Measurements from ENCODE around the gene KCTD4. TPM values are rescaled to one million over a fixed set of nuclear protein-coding genes. Genes with fewer than 3 reads are reported as not detected.
"Not testable (repeated sequence)": the region's sequence is repeated elsewhere in the genome, so short reads cannot be mapped to it uniquely, and the experiment has no call there.

Gene KCTD4
- polyA plus RNA-seq = 0.10 TPM
- long read RNA-seq, donor 1 = 0 reads
- long read RNA-seq, donor 2, partial matches to known transcripts = 53 of 79 reads
- long read RNA-seq, donor 2, other reads (novel, unspliced or antisense) = 26 of 79 reads
- long read RNA-seq, donor 3 = 0 reads
- long read RNA-seq, donor 4 = 0 reads
- long read RNA-seq, donor 5 = 0 reads
- long read RNA-seq, donor 6 = 0 reads
- long read RNA-seq, donor 7, partial matches to known transcripts = 42 of 54 reads
- long read RNA-seq, donor 7, other reads (novel, unspliced or antisense) = 11 of 54 reads
- long read RNA-seq, donor 8 = 0 reads
- long read RNA-seq, donor 9 = 0 reads
- long read RNA-seq, donor 10 = 0 reads
- long read RNA-seq, donor 11 = 0 reads

DNA sequence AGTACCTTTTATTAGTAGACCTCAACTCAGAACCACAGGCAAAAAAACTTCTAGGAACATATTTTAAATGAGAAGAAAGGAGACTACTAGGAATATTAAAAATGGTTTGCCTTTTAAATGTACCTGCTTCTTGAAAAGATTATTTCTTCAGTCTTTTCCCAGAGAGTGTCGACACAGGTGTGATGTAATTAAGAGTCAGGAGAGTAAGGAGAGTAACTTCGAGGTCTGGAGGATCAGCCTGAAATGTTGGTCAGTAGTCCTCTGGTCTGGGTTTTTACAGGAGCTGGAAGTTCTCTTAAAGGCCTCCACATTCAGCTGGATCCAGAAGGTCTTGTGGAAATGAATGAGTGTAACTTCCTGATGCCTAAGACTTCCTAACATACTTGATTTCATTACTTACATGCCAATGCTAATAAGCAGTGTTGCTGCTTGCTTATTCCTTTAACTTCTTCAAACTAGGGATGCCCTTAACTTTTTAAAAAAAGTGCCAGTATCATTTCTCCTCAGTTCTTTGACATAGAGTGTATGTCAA lies at the start of gene KCTD4:
TSS of gene KCTD4 (minus strand) at position 345 of the 532 bp plus-strand sequence. CDS start 6,478 bp downstream, outside the sequence.
- H3K4me3 ChIP-seq (ENCODE audit: low read length) = no peak within 1 kb of the TSS
- H3K4me1 ChIP-seq (ENCODE audit: control insufficient read depth, insufficient read depth, low read length) = no peaks in the 10 kb centered on the region
- DNase-seq = no peak
- H3K27me3 ChIP-seq (ENCODE audit: control insufficient read depth, insufficient read depth, low read length) = no peaks in the 10 kb centered on the region
- no CpG with 5 or more reads among the region's 2 CpGs for WGBS (ENCODE audit: insufficient coverage, low lambda C conversion rate)
- H3K27ac ChIP-seq (ENCODE audit: low read length) = no peak within 1 kb of the TSS
- no peaks in the 10 kb centered on the region for H3K9me3 ChIP-seq (ENCODE audit: control insufficient read depth, low read depth, low read length)
- no peaks in the 10 kb centered on the region for H3K36me3 ChIP-seq (ENCODE audit: control insufficient read depth, insufficient read depth, low read length)

DNA sequence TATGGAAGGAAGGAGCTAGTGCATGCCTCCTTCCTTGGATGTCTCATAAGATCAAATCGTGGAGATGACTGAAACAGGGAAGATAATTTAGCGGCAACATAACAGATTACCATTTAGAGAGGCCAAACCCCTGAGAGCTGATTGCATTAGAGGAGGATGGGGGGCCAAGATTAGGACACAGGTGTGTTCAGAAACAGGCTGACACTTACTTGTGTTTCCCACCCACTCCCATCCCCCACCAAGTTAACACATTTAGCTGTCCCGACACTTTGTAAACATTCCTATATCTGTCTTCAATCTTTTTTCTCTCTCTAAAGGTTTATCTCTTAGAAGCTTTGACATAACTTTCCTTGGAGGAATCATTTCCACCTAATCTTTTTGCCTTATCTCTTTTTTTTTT lies 48.8 kb upstream of the KCTD4 start:
- no peak for DNase-seq
- no peaks in the 10 kb centered on the region for H3K27me3 ChIP-seq (ENCODE audit: control insufficient read depth, insufficient read depth, low read length)
- peaks cover 3% of the 10 kb centered on the region for H3K36me3 ChIP-seq (ENCODE audit: control insufficient read depth, insufficient read depth, low read length)
- 25% methylated on average over 1 of the region's 3 CpGs for WGBS (ENCODE audit: insufficient coverage, low lambda C conversion rate)
- H3K4me1 ChIP-seq (ENCODE audit: control insufficient read depth, insufficient read depth, low read length) = no peaks in the 10 kb centered on the region
- H3K4me3 ChIP-seq (ENCODE audit: low read length) = no peak overlapping the region
- H3K27ac ChIP-seq (ENCODE audit: low read length) = no peak overlapping the region
- no peaks in the 10 kb centered on the region for H3K9me3 ChIP-seq (ENCODE audit: control insufficient read depth, low read depth, low read length)

DNA sequence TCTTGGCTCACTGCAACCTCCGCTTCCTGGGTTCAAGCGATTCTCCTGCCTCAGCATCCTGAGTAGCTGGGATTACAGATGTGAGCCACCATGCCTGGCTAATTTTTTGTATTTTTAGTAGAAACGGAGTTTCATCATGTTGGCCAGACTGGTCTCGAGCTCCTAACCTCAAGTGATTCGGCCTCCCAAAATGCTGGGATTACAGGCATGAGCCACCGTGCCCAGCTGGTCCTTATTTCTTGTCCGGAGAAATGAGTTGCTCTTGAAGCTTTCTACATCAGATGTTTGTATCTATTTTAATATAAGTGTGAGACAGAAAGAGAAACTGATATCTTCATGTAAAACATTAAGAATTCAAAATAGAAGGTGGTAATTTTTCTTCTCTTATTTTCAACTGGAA lies 43.9 kb upstream of the KCTD4 start:
- not testable (repeated sequence) for H3K36me3 ChIP-seq (ENCODE audit: control insufficient read depth, insufficient read depth, low read length); H3K9me3 ChIP-seq (ENCODE audit: control insufficient read depth, low read depth, low read length); DNase-seq; H3K4me1 ChIP-seq (ENCODE audit: control insufficient read depth, insufficient read depth, low read length); H3K27me3 ChIP-seq (ENCODE audit: control insufficient read depth, insufficient read depth, low read length); H3K27ac ChIP-seq (ENCODE audit: low read length); H3K4me3 ChIP-seq (ENCODE audit: low read length)
- no CpG with 5 or more reads among the region's 7 CpGs for WGBS (ENCODE audit: insufficient coverage, low lambda C conversion rate)

DNA sequence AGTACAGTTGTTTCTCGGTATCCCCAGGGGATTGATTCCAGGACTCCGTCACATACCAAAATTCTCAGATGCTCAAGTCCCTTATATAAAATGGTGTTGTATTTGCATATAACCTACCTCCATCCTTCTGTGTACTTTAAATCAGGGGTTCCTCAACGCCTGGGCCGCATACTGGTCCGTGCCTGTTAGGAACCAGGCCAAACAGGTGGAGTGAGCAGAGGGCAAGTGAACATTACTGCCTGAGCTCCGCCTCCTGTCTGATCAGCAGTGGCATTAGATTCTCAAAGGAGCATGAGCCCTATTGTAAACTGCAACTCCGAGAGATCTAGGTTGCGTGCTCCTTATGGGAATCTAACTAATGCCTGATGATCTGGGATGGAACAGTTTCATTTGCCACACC lies 42.2 kb upstream of the KCTD4 start:
- peak in 1 of 2 donors; percentile 53 for DNase-seq

DNA sequence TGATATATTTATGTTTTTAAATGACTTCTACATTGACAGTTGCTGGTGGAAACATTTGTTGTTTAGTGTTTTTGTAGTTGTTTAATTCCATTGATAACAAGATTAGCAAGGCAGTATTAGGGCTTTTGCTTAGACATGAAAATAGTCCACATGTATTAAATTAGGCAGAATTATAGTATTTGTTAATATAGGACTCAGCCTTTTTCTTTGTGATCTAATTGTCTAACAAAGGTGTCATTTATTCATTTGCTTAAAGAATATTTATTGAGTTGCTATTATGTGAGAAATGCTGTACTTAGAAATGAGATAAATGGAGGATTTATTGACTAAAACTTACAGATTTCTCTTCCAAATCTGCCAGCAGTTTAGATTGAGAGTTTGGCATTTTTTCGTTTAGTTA lies 41.7 kb upstream of the KCTD4 start:
- WGBS (ENCODE audit: insufficient coverage, low lambda C conversion rate) = no CpG with 5 or more reads among the region's 1 CpG
- Histone ChIP-seq H3K4me1 (ENCODE audit: control insufficient read depth, insufficient read depth, low read length) (no peaks in the 10 kb centered on the region), H3K4me3 (ENCODE audit: low read length) (no peak overlapping the region), H3K27me3 (ENCODE audit: control insufficient read depth, insufficient read depth, low read length) (no peaks in the 10 kb centered on the region), H3K27ac (ENCODE audit: low read length) (no peak overlapping the region), H3K9me3 (ENCODE audit: control insufficient read depth, low read depth, low read length) (no peaks in the 10 kb centered on the region), H3K36me3 (ENCODE audit: control insufficient read depth, insufficient read depth, low read length) (no peaks in the 10 kb centered on the region)
- DNase-seq = no peak

More for the DNA sequence above, 42.2 kb upstream of the KCTD4 start:
- WGBS (ENCODE audit: insufficient coverage, low lambda C conversion rate) = no CpG with 5 or more reads among the region's 8 CpGs
- no peaks in the 10 kb centered on the region for H3K9me3 ChIP-seq (ENCODE audit: control insufficient read depth, low read depth, low read length)
- no peak overlapping the region for H3K27ac ChIP-seq (ENCODE audit: low read length)
- no peak overlapping the region for H3K4me3 ChIP-seq (ENCODE audit: low read length)
- H3K27me3 ChIP-seq (ENCODE audit: control insufficient read depth, insufficient read depth, low read length) = no peaks in the 10 kb centered on the region
- no peaks in the 10 kb centered on the region for H3K36me3 ChIP-seq (ENCODE audit: control insufficient read depth, insufficient read depth, low read length)
- no peaks in the 10 kb centered on the region for H3K4me1 ChIP-seq (ENCODE audit: control insufficient read depth, insufficient read depth, low read length)

DNA sequence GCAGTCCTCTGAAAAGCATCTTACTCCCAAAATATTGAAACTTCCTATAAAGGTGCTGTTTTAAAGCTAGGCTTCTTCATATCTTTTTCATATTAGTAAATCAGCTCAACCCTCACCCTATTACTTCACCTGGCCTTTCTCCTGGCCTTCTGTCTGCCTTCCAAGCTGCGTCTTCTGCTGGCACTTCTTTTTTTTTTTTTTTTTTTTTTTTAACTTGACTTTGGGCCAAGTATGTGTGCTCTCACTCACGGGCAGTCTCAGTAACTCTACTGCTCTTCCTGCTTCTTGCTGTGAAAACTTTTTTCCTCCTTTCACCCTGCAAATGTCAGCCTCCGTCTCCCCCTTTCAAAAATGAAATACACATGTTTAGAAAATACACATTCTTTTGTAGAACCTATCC lies 41.2 kb upstream of the KCTD4 start:
- no peaks in the 10 kb centered on the region for H3K36me3 ChIP-seq (ENCODE audit: control insufficient read depth, insufficient read depth, low read length)
- no peaks in the 10 kb centered on the region for H3K27me3 ChIP-seq (ENCODE audit: control insufficient read depth, insufficient read depth, low read length)
- H3K4me1 ChIP-seq (ENCODE audit: control insufficient read depth, insufficient read depth, low read length) = no peaks in the 10 kb centered on the region
- no peak overlapping the region for H3K4me3 ChIP-seq (ENCODE audit: low read length)
- H3K27ac ChIP-seq (ENCODE audit: low read length) = peak overlapping the region; percentile 9
- no peaks in the 10 kb centered on the region for H3K9me3 ChIP-seq (ENCODE audit: control insufficient read depth, low read depth, low read length)
- peak in 1 of 2 donors; percentile 30 for DNase-seq
- 20% methylated on average over 1 of the region's 3 CpGs for WGBS (ENCODE audit: insufficient coverage, low lambda C conversion rate)

DNA sequence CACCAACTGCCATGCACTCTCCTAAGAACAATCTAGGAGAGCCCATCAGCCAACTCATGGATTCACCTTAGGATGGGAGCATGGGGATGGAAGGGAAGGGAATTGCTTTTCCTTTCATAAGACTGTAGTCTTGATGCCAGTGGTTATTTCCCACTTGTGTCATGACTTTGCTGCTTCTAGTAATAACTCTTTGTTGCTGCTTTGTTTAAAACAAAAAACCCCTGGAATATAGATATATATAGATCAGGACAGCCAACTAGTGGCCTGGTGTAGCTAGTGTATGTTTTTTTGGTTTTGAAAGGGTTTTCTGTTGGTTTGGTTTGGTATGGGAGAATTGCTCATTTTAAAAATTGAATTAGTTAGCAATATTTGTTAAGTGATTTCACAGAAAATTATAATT lies 39.3 kb upstream of the KCTD4 start:
- no peaks in the 10 kb centered on the region for H3K9me3 ChIP-seq (ENCODE audit: control insufficient read depth, low read depth, low read length)
- no peaks in the 10 kb centered on the region for H3K36me3 ChIP-seq (ENCODE audit: control insufficient read depth, insufficient read depth, low read length)
- H3K27me3 ChIP-seq (ENCODE audit: control insufficient read depth, insufficient read depth, low read length) = no peaks in the 10 kb centered on the region
- no peak for DNase-seq
- H3K4me3 ChIP-seq (ENCODE audit: low read length) = no peak overlapping the region
- H3K4me1 ChIP-seq (ENCODE audit: control insufficient read depth, insufficient read depth, low read length) = peaks cover 4% of the 10 kb centered on the region
- H3K27ac ChIP-seq (ENCODE audit: low read length) = no peak overlapping the region

DNA sequence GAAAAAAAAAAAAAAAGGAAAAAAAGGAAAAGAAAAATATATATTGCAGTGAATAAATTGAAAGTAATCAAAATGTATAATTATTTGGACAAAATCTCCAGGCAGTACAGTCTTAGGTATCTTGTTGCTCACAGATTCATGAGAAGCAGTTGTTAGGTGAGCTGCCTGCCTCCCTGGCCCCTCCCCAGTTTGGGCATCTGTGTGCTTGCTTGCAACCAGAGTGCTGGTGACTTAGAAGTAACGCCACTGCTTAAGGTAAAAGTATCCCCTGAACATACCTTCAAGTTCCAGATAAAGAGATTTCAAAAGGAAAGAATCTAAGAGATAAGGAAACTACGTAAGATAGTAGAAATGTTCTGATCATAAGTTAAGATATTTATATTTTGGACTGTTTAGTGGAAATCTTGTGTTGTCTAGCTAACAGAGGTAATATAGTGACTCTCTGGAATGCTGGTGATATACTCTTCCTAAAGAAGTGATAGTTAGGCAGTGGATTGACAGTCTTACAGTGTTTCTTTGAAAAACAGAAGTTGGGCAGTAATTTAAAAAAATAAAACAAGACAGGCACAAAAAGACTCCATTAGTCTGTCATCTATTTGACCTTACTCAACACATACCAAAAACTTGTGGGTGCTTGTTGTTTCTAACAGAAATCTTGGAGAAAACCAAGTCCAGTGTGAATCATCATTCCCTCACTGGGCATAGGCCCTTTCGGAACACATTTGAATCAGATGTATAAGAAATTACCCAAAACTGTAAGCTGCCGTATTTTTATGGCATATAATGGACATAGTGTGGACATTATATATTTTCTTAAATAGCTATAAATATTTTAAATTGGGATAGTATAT lies 38.3 kb upstream of the KCTD4 start:
- peaks cover 4% of the 10 kb centered on the region for H3K4me1 ChIP-seq (ENCODE audit: control insufficient read depth, insufficient read depth, low read length)
- H3K27ac ChIP-seq (ENCODE audit: low read length) = no peak overlapping the region
- no peaks in the 10 kb centered on the region for H3K9me3 ChIP-seq (ENCODE audit: control insufficient read depth, low read depth, low read length)
- H3K36me3 ChIP-seq (ENCODE audit: control insufficient read depth, insufficient read depth, low read length) = no peaks in the 10 kb centered on the region
- DNase-seq = no peak
- 80% methylated on average over 2 of the region's 4 CpGs for WGBS (ENCODE audit: insufficient coverage, low lambda C conversion rate)
- H3K4me3 ChIP-seq (ENCODE audit: low read length) = no peak overlapping the region
- no peaks in the 10 kb centered on the region for H3K27me3 ChIP-seq (ENCODE audit: control insufficient read depth, insufficient read depth, low read length)

DNA sequence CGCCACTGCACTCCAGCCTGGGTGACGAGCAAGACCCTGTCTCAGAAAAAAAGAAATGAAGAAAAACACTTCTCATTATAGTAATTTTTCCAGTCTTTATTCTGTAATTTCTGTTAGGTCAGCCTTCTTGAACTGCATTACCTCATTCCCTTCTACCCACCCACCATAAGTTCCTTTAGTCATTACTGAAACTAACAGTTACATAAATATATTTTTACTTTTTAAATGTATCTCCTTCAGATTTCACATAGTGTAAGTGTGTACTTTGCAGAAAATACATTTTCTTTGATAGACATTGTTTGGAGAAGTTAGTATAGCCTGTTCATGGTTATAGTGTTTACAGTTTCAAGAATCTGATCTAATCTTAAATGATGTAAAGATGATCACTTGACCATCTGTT lies 31.7 kb upstream of the KCTD4 start:
- no CpG with 5 or more reads among the region's 2 CpGs for WGBS (ENCODE audit: insufficient coverage, low lambda C conversion rate)
- no peak overlapping the region for H3K4me3 ChIP-seq (ENCODE audit: low read length)
- H3K27ac ChIP-seq (ENCODE audit: low read length) = no peak overlapping the region
- H3K27me3 ChIP-seq (ENCODE audit: control insufficient read depth, insufficient read depth, low read length) = no peaks in the 10 kb centered on the region
- DNase-seq = no peak
- H3K9me3 ChIP-seq (ENCODE audit: control insufficient read depth, low read depth, low read length) = no peaks in the 10 kb centered on the region
- no peaks in the 10 kb centered on the region for H3K36me3 ChIP-seq (ENCODE audit: control insufficient read depth, insufficient read depth, low read length)
- H3K4me1 ChIP-seq (ENCODE audit: control insufficient read depth, insufficient read depth, low read length) = peaks cover 4% of the 10 kb centered on the region

DNA sequence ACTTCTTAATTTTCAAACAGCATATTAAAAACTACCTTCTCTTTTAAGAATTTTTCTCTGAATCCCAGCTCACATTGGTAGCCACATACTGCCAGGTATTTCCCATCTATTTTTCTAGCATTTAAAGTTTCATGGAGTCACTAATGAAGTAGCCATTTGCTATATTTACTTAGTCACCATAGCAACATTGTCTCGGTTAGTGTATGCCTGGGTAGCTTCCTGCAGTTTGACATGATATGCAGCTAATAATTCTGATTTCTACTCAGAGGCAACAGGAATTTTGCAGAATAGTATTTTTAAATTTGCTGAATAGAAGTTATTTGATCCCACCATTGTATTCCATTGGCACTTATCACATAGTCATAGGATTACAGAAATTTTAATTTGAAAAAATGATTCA lies 30.9 kb upstream of the KCTD4 start:
- peak in 1 of 2 donors; percentile 26 for DNase-seq
- Histone ChIP-seq H3K9me3 (ENCODE audit: control insufficient read depth, low read depth, low read length) (no peaks in the 10 kb centered on the region), H3K27ac (ENCODE audit: low read length) (no peak overlapping the region), H3K4me1 (ENCODE audit: control insufficient read depth, insufficient read depth, low read length) (peaks cover 4% of the 10 kb centered on the region), H3K4me3 (ENCODE audit: low read length) (no peak overlapping the region), H3K36me3 (ENCODE audit: control insufficient read depth, insufficient read depth, low read length) (no peaks in the 10 kb centered on the region), H3K27me3 (ENCODE audit: control insufficient read depth, insufficient read depth, low read length) (no peaks in the 10 kb centered on the region)
- no CpG with 5 or more reads among the region's 1 CpG for WGBS (ENCODE audit: insufficient coverage, low lambda C conversion rate)

Data from large intestine (tissue), 12 donors.